ENCODE data around the gene ABCG5.

Gene ABCG5

GRCh38 chr2:43837033-43837432, 1.6 kb downstream of the ABCG5 start:
- no peak for TF ChIP-seq CTCF (IDR thresholded peaks at IDR 0.05; ENCODE audit: low read depth, low read length)
- no peak overlapping the region for H3K4me3 ChIP-seq (replicated peaks in 1 of 2; ENCODE audit: low read depth in 2 of 2, low read length in 2 of 2)
- no peak for DNase-seq (ENCODE audit: low read depth in 2 of 2)

GRCh38 chr2:43832457-43832856, 6.2 kb downstream of the ABCG5 start:
- TF ChIP-seq CTCF (IDR thresholded peaks at IDR 0.05; ENCODE audit: low read depth, low read length): no peak
- no peak overlapping the region for H3K4me3 ChIP-seq (replicated peaks in 1 of 2; ENCODE audit: low read depth in 2 of 2, low read length in 2 of 2)
- DNase-seq (ENCODE audit: low read depth in 2 of 2): peak in 1 of 2 donors; percentile 8

GRCh38 chr2:43831543-43832294, 6.9 kb downstream of the ABCG5 start:
- DNase-seq (ENCODE audit: low read depth in 2 of 2): no peak

GRCh38 chr2:43826305-43827250, 12.1 kb downstream of the ABCG5 start:
- H3K4me3 ChIP-seq (replicated peaks in 1 of 2; ENCODE audit: low read depth in 2 of 2, low read length in 2 of 2): no peak overlapping the region
- DNase-seq (ENCODE audit: low read depth in 2 of 2): no peak
- no peak for TF ChIP-seq CTCF (IDR thresholded peaks at IDR 0.05; ENCODE audit: low read depth, low read length)

More at GRCh38 chr2:43831543-43832294, 6.9 kb downstream of the ABCG5 start:
- H3K4me3 ChIP-seq (replicated peaks in 1 of 2; ENCODE audit: low read depth in 2 of 2, low read length in 2 of 2): peak overlapping the region; percentile 4 to 25
- no peak for TF ChIP-seq CTCF (IDR thresholded peaks at IDR 0.05; ENCODE audit: low read depth, low read length)

GRCh38 chr2:43825841-43826240, 12.8 kb downstream of the ABCG5 start:
- H3K4me3 ChIP-seq (replicated peaks in 1 of 2; ENCODE audit: low read depth in 2 of 2, low read length in 2 of 2): no peak overlapping the region
- DNase-seq (ENCODE audit: low read depth in 2 of 2): no peak
- TF ChIP-seq CTCF (IDR thresholded peaks at IDR 0.05; ENCODE audit: low read depth, low read length): no peak

- TF ChIP-seq CTCF (IDR thresholded peaks at IDR 0.05; ENCODE audit: low read depth, low read length): no peak
- H3K4me3 ChIP-seq (replicated peaks in 1 of 2; ENCODE audit: low read depth in 2 of 2, low read length in 2 of 2): no peak overlapping the region
- DNase-seq (ENCODE audit: low read depth in 2 of 2): no peak
These were observed 13.6 kb downstream of the ABCG5 start for GRCh38 chr2:43824951-43825493.

All from cardiac fibroblast (primary cell).